NB4 (cell line): ENCODE measurements around the gene OR4D10.
"Not testable (repeated sequence)": the region's sequence is repeated elsewhere in the genome, so short reads cannot be mapped to it uniquely, and the experiment has no call there.

ENCODE experiments used
- DNase-seq: peaks from one replicate; pipeline ENCODE4 v3.0.0; 2010; ENCODE audit warnings: low read depth
- H3K4me3 ChIP-seq: one replicate; pipeline ENCODE4 v1.5.1; 2011; ENCODE audit warnings: mild to moderate bottlenecking, low read depth, low read length, moderate library complexity
- CTCF ChIP-seq: IDR thresholded peaks from one replicate; pipeline ENCODE4 v1.5.1; 2012; ENCODE audit warnings: low read depth, low read length
- MAX ChIP-seq: IDR thresholded peaks from 2 replicates; pipeline ENCODE4 v1.6.1; 2011; ENCODE audit warnings: low read depth, low read length
- MYC ChIP-seq: IDR thresholded peaks from 2 replicates; pipeline ENCODE4 v1.6.1; 2011; ENCODE audit warnings: low read depth, low read length
- POLR2A ChIP-seq: IDR thresholded peaks from 2 replicates; pipeline ENCODE4 v1.6.1; 2011; ENCODE audit warnings: mild to moderate bottlenecking; ENCODE audit not compliant: insufficient read length; ENCODE audit errors: extremely low read depth

OR4D10 gene

GRCh38 chr11:59436169-59436568 is 36.9 kb upstream of the OR4D10 start, which contains the start of gene OR5A1:
Gene OR5A1 (plus strand): TSS chr11:59436469. CDS start chr11:59443169, 6,700 bp downstream.
- TF ChIP-seq CTCF (no peak), MAX (no peak), POLR2A (no peak), MYC (no peak)
- H3K4me3 ChIP-seq, result no peak within 1 kb of the TSS
- no peak for DNase-seq

DNA sequence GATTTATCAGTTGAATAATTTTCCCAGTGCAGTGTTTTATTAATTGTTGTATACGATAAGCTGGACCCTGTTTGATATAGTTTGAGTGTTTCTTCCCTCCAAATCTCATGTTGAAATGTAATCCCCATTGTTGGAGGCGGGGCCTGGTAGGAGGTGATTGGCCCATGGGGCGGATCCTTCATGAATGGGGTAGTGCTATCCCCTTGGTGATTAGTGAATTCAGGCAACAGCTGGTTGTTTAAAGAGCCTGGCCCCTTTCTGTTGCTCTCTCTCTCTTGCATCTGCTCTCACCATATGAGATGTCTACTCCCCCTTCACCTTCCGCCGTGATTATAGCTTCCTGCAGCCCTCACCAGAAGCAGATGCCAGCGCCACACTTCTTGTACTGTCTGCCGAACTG is 35.3 kb upstream of the OR4D10 start:
- DNase-seq, result no peak
- no peak for TF ChIP-seq POLR2A
- TF ChIP-seq MAX, result no peak
- TF ChIP-seq MYC, result no peak
- TF ChIP-seq CTCF, result no peak
- H3K4me3 ChIP-seq, result no peak overlapping the region

- not testable (repeated sequence) for H3K4me3 ChIP-seq, DNase-seq
Observed at GRCh38 chr11:59445624-59446023, 27.5 kb upstream of the OR4D10 start.

GRCh38 chr11:59448484-59448883 is 24.6 kb upstream of the OR4D10 start:
- DNase-seq, result no peak
- no peak overlapping the region for H3K4me3 ChIP-seq
- TF ChIP-seq CTCF (no peak), MAX (no peak), POLR2A (no peak), MYC (no peak)

- no peak for DNase-seq
- H3K4me3 ChIP-seq, result no peak within 1 kb of the TSS
- no peak for TF ChIP-seq MAX
- TF ChIP-seq POLR2A, result no peak
- TF ChIP-seq MYC, result no peak
- TF ChIP-seq CTCF, result no peak
Observed at GRCh38 chr11:59456661-59457060, 16.5 kb upstream of the OR4D10 start, which contains the start of gene OR4D6. Gene OR4D6 (plus strand): TSS chr11:59456961. CDS start chr11:59456961, 0 bp downstream.

GRCh38 chr11:59459916-59460315 is 13.2 kb upstream of the OR4D10 start:
- DNase-seq, result no peak
- no peak overlapping the region for H3K4me3 ChIP-seq
- TF ChIP-seq CTCF (no peak), MYC (no peak), POLR2A (no peak)
